Neural cell (in vitro differentiated cells): Measurements from ENCODE around the gene KCNJ5.

Experiments
- EZH2 ChIP-seq: fragments of 200-600, 300-800 bp; shearing (Covaris generic), sonication (generic); IDR thresholded peaks from 2 replicates; pipeline ENCODE4 v1.6.1; 2014; ENCODE audit warnings: antibody characterized with exemption, low read length, borderline replicate concordance, mild to moderate bottlenecking; ENCODE audit not compliant: insufficient read depth, poor library complexity, severe bottlenecking
- POLR2AphosphoS5 ChIP-seq: IDR thresholded peaks from 2 replicates; pipeline ENCODE4 v1.6.1; 2012
- TF ChIP-seq, protein P1 (sequence below): fragments of 450-650 bp; IDR thresholded peaks from 2 replicates; pipeline ENCODE4 v1.5.1; 2014; ENCODE audit warnings: antibody characterized with exemption, mild to moderate bottlenecking, moderate library complexity; ENCODE audit not compliant: poor library complexity, severe bottlenecking
- TF ChIP-seq, protein P2 (sequence below): IDR thresholded peaks from 2 replicates; pipeline ENCODE4 v1.6.1; 2012; ENCODE audit warnings: borderline replicate concordance

DNA sequence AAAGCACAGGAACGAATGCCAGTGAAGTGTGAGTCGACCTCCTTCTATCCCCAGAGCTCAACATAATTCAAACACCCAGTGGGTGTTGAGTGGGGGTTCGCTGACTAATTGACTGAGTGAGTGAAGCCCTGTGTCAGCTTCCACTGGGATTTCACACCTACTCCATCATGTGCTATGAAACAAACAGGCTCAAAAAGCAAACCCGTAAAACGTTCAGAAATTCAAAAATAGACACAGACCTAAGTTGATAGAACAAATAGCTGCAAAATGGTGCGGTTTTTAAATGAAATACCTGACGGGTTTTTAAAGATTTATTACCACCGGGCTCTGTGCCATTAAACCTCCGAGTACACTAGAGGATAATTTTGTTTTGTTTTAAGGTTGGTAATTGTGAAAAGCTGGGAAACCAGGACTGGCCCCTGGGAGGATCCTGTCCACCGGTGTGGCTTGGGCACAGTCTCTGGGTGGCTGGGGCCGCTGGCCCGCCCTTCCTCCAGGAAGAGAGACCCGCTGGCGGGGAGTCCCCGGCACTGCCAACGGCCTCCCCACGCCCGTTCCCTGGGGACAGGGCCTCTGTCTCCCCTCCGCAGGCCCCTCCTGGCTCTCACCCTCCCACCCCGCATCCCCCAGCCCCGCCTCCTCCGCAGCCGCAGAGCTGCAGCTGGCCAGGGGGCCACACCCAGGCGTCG, 13.6 kb downstream of the KCNJ5 start:
- TF ChIP-seq, protein P1, sequence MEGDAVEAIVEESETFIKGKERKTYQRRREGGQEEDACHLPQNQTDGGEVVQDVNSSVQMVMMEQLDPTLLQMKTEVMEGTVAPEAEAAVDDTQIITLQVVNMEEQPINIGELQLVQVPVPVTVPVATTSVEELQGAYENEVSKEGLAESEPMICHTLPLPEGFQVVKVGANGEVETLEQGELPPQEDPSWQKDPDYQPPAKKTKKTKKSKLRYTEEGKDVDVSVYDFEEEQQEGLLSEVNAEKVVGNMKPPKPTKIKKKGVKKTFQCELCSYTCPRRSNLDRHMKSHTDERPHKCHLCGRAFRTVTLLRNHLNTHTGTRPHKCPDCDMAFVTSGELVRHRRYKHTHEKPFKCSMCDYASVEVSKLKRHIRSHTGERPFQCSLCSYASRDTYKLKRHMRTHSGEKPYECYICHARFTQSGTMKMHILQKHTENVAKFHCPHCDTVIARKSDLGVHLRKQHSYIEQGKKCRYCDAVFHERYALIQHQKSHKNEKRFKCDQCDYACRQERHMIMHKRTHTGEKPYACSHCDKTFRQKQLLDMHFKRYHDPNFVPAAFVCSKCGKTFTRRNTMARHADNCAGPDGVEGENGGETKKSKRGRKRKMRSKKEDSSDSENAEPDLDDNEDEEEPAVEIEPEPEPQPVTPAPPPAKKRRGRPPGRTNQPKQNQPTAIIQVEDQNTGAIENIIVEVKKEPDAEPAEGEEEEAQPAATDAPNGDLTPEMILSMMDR, result no peak
- no peak for TF ChIP-seq EZH2
- TF ChIP-seq POLR2AphosphoS5, result no peak
- TF ChIP-seq, protein P2, sequence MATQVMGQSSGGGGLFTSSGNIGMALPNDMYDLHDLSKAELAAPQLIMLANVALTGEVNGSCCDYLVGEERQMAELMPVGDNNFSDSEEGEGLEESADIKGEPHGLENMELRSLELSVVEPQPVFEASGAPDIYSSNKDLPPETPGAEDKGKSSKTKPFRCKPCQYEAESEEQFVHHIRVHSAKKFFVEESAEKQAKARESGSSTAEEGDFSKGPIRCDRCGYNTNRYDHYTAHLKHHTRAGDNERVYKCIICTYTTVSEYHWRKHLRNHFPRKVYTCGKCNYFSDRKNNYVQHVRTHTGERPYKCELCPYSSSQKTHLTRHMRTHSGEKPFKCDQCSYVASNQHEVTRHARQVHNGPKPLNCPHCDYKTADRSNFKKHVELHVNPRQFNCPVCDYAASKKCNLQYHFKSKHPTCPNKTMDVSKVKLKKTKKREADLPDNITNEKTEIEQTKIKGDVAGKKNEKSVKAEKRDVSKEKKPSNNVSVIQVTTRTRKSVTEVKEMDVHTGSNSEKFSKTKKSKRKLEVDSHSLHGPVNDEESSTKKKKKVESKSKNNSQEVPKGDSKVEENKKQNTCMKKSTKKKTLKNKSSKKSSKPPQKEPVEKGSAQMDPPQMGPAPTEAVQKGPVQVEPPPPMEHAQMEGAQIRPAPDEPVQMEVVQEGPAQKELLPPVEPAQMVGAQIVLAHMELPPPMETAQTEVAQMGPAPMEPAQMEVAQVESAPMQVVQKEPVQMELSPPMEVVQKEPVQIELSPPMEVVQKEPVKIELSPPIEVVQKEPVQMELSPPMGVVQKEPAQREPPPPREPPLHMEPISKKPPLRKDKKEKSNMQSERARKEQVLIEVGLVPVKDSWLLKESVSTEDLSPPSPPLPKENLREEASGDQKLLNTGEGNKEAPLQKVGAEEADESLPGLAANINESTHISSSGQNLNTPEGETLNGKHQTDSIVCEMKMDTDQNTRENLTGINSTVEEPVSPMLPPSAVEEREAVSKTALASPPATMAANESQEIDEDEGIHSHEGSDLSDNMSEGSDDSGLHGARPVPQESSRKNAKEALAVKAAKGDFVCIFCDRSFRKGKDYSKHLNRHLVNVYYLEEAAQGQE, result no peak
